Keratinocyte (primary cell): ENCODE results near the gene CKLF. TPM values are rescaled to one million over a fixed set of nuclear protein-coding genes. Genes with fewer than 3 reads are reported as not detected.
A peak's percentile ranks its signal among the peaks of the same experiment; 100 is the strongest.

ENCODE experiments used
- DNase-seq: peaks from one replicate; pipeline ENCODE4 v3.0.0-alpha.2; 2011; ENCODE audit warnings: low read depth, missing footprints, low spot score
- FAIRE-seq: peaks from 2 replicates; lab custom pipeline; 2011; peaks lifted over from hg19 to GRCh38; lab: Jason Lieb, UNC
- H2AFZ ChIP-seq: 2 replicates; pipeline ENCODE4 v1.6.0; 2012; ENCODE audit warnings: low read length, control low read depth, inconsistent platforms; ENCODE audit not compliant: control insufficient read depth
- H3K27ac ChIP-seq: 2 replicates; pipeline ENCODE4 v1.5.1; 2011; ENCODE audit warnings: low read length; ENCODE audit not compliant: control insufficient read depth, insufficient read depth
- H3K27me3 ChIP-seq: 3 replicates; pipeline ENCODE4 v1.6.0; 2011; ENCODE audit warnings: low read length; ENCODE audit not compliant: control insufficient read depth, insufficient read depth; ENCODE audit errors: extremely low read depth
- H3K36me3 ChIP-seq, 2 experiments: 2 replicates in 1 of 2; 3 replicates in 1 of 2; pipeline ENCODE4 v1.5.1; 2011; ENCODE audit warnings: low read length in 2 of 2, mild to moderate bottlenecking in 1 of 2; ENCODE audit not compliant: control insufficient read depth in 2 of 2, insufficient read depth in 2 of 2; ENCODE audit errors: extremely low read depth in 1 of 2
- H3K4me1 ChIP-seq: 3 replicates; pipeline ENCODE4 v1.5.1; 2011; ENCODE audit warnings: low read length; ENCODE audit not compliant: control insufficient read depth, insufficient read depth; ENCODE audit errors: extremely low read depth
- H3K4me2 ChIP-seq: 3 replicates; pipeline ENCODE4 v1.6.0; 2011; ENCODE audit warnings: low read depth, low read length; ENCODE audit not compliant: control insufficient read depth, insufficient read depth; ENCODE audit errors: extremely low read depth
- H3K4me3 ChIP-seq, 3 experiments: fragments of 200-600 bp in 1 of 3; sonication (generic) in 1 of 3; 2 replicates in 2 of 3; 3 replicates in 1 of 3; pipeline ENCODE4 v1.5.1; 2011 to 2016; ENCODE audit warnings: low read length in 3 of 3, mild to moderate bottlenecking in 3 of 3, control low read depth in 2 of 3, inconsistent platforms in 1 of 3, low read depth in 1 of 3, mixed read lengths in 1 of 3, mixed run types in 1 of 3, moderate library complexity in 1 of 3; ENCODE audit not compliant: control insufficient read depth in 2 of 3, insufficient read depth in 2 of 3; ENCODE audit errors: extremely low read depth in 1 of 3
- H3K79me2 ChIP-seq: 2 replicates; pipeline ENCODE4 v1.6.0; 2012; ENCODE audit warnings: low read length; ENCODE audit not compliant: control insufficient read depth, insufficient read depth
- H3K9ac ChIP-seq: 3 replicates; pipeline ENCODE4 v1.6.0; 2011; ENCODE audit warnings: low read length; ENCODE audit not compliant: control insufficient read depth, insufficient read depth; ENCODE audit errors: extremely low read depth
- H3K9me1 ChIP-seq: 3 replicates; pipeline ENCODE4 v1.6.0; 2011; ENCODE audit warnings: low read length; ENCODE audit not compliant: control insufficient read depth, insufficient read depth; ENCODE audit errors: extremely low read depth
- H3K9me3 ChIP-seq: 2 replicates; pipeline ENCODE4 v1.5.1; 2012; ENCODE audit warnings: low read depth, low read length; ENCODE audit not compliant: control insufficient read depth
- H4K20me1 ChIP-seq: 3 replicates; pipeline ENCODE4 v1.6.0; 2011; ENCODE audit warnings: low read length; ENCODE audit not compliant: control insufficient read depth, insufficient read depth; ENCODE audit errors: extremely low read depth
- CTCF ChIP-seq, 3 experiments: IDR thresholded peaks in 1 of 3; conservative IDR thresholded peaks in 1 of 3; optimal IDR thresholded peaks in 1 of 3; 2 replicates in 2 of 3; 3 replicates in 1 of 3; pipeline versions ENCODE3 to v1.5.1; 2011; ENCODE audit warnings: low read length in 3 of 3, mild to moderate bottlenecking in 3 of 3, moderate library complexity in 2 of 3, control low read depth in 1 of 3, inconsistent platforms in 1 of 3; ENCODE audit not compliant: insufficient read depth in 2 of 3; ENCODE audit errors: extremely low read depth in 1 of 3
- EZH2 ChIP-seq: IDR thresholded peaks from one replicate; pipeline ENCODE4 v1.6.1; 2012; ENCODE audit warnings: inconsistent platforms, mild to moderate bottlenecking, low read length, moderate library complexity
- dilution Hi-C: fragments of 300-500 bp; cut with MboI; formaldehyde crosslinking; loops from one replicate; pipeline ENCODE4 v1.7.0; 2020; ENCODE audit warnings: low sequenced_read_pairs; ENCODE audit not compliant: extremely low pct_ligation_motif_present
- polyA plus RNA-seq, 5 experiments: library from polyadenylated mRNA; depleted of rRNA in 3 of 5; stranded (reverse) in 3 of 5; stranded (forward) in 1 of 5; unstranded in 1 of 5; fragments of >200 nt; gene quantifications; 1 replicate in 1 of 5; 2 replicates in 3 of 5; 3 replicates in 1 of 5; pipeline versions ENCODE4 v1.2.1 to v1.2.3, GENCODE V29; 2011 to 2012; ENCODE audit warnings: missing spikeins in 2 of 5, low read depth in 1 of 5, low replicate concordance in 1 of 5

Gene CKLF
- polyA plus RNA-seq, 1 donor (not counting 4 experiments of a cell fraction or from before 2014, with no cell fraction given): 38.0 TPM

- FAIRE-seq: peak; percentile 90
- Histone ChIP-seq H3K27me3 (no peaks in the 10 kb centered on the region), H3K36me3 (no peaks in the 10 kb centered on the region), H3K79me2 (no peaks in the 10 kb centered on the region), H3K9ac (peak overlapping the region; percentile 39), H3K4me3 (peak overlapping the region in 2 of 3 experiments; percentile 6 to 8), H2AFZ (no peak overlapping the region), H3K4me2 (peak overlapping the region; percentile 70), H4K20me1 (no peaks in the 10 kb centered on the region), H3K27ac (peak overlapping the region; percentile 51), H3K9me3 (no peaks in the 10 kb centered on the region), H3K4me1 (peaks cover 52% of the 10 kb centered on the region), H3K9me1 (no peaks in the 10 kb centered on the region)
- peak; percentile 88 for DNase-seq
- dilution Hi-C loops: no loop called here
- TF ChIP-seq CTCF (optimal IDR thresholded peaks at IDR 0.05 in 1 of 3, IDR thresholded peaks at IDR 0.05 in 1 of 3, conservative IDR thresholded peaks at IDR 0.05 in 1 of 3; ENCODE audit: extremely low read depth in 1 of 3, insufficient read depth in 2 of 3, low read length in 3 of 3) (peak in 1 of 3 experiments; percentile 22), EZH2 (no peak)
Measured at GRCh38 chr16:66508248-66508913, 44.0 kb upstream of the CKLF start.

- dilution Hi-C loops: no loop called here
- Histone ChIP-seq H3K9me3 (no peaks in the 10 kb centered on the region), H3K36me3 (no peaks in the 10 kb centered on the region), H2AFZ (no peak overlapping the region), H3K9me1 (no peaks in the 10 kb centered on the region), H3K4me3 (peak overlapping the region in 2 of 3 experiments; percentile 6 to 8), H3K9ac (peak overlapping the region; percentile 39), H3K79me2 (no peaks in the 10 kb centered on the region), H4K20me1 (no peaks in the 10 kb centered on the region), H3K27me3 (no peaks in the 10 kb centered on the region), H3K4me1 (peaks cover 52% of the 10 kb centered on the region), H3K27ac (peak overlapping the region; percentile 51), H3K4me2 (peak overlapping the region; percentile 70)
- TF ChIP-seq EZH2 (no peak), CTCF (optimal IDR thresholded peaks at IDR 0.05 in 1 of 3, IDR thresholded peaks at IDR 0.05 in 1 of 3, conservative IDR thresholded peaks at IDR 0.05 in 1 of 3; ENCODE audit: extremely low read depth in 1 of 3, insufficient read depth in 2 of 3, low read length in 3 of 3) (no peak)
- FAIRE-seq (no peak), DNase-seq (no peak)
Measured at GRCh38 chr16:66508914-66509496, 43.4 kb upstream of the CKLF start.
